Hematopoietic multipotent progenitor cell treated with erythropoietin and hydrocortisone succinate and interleukin-3 and kit ligand, for 15 days (in vitro differentiated cells): ENCODE data around the gene SNX30.

Experiments used
- DNase-seq: peaks from one replicate; pipeline ENCODE4 v3.0.0-alpha.2; 2015; ENCODE audit warnings: low spot score

Gene SNX30

GRCh38 chr9:112885324-112885723, 134.8 kb downstream of the SNX30 start:
- no peak for DNase-seq

GRCh38 chr9:112886351-112886750, 135.8 kb downstream of the SNX30 start:
- DNase-seq: no peak

GRCh38 chr9:112887381-112887780, 136.8 kb downstream of the SNX30 start:
- DNase-seq: no peak

- no peak for DNase-seq
Measured at GRCh38 chr9:112890106-112891081, 139.8 kb downstream of the SNX30 start, which contains the start of gene SLC46A2. Gene SLC46A2 (minus strand): TSS chr9:112890876. CDS start chr9:112890681, 195 bp downstream.

GRCh38 chr9:112891521-112891920, 141.0 kb downstream of the SNX30 start:
- DNase-seq: no peak

- no peak for DNase-seq
Measured at GRCh38 chr9:112892981-112893380, 142.4 kb downstream of the SNX30 start.

GRCh38 chr9:112894041-112894440, 143.5 kb downstream of the SNX30 start:
- no peak for DNase-seq

GRCh38 chr9:112894699-112895098, 144.1 kb downstream of the SNX30 start:
- no peak for DNase-seq

- DNase-seq: no peak
Measured at GRCh38 chr9:112896131-112896530, 145.6 kb downstream of the SNX30 start.

- DNase-seq: no peak
Measured at GRCh38 chr9:112898872-112899311, 148.3 kb downstream of the SNX30 start.

GRCh38 chr9:112900488-112900887, 149.9 kb downstream of the SNX30 start:
- DNase-seq: no peak

GRCh38 chr9:112900901-112901300, 150.3 kb downstream of the SNX30 start:
- DNase-seq: no peak

GRCh38 chr9:112905084-112905483, 154.5 kb downstream of the SNX30 start:
- DNase-seq: no peak

GRCh38 chr9:112911736-112912135, 161.2 kb downstream of the SNX30 start:
- no peak for DNase-seq

GRCh38 chr9:112912636-112913035, 162.1 kb downstream of the SNX30 start:
- DNase-seq: no peak

- no peak for DNase-seq
Measured at GRCh38 chr9:112913326-112913725, 162.8 kb downstream of the SNX30 start.

GRCh38 chr9:112914524-112914923, 164.0 kb downstream of the SNX30 start:
- no peak for DNase-seq

GRCh38 chr9:112917047-112917986, 166.8 kb downstream of the SNX30 start:
- no peak for DNase-seq

GRCh38 chr9:112917987-112918362, 167.4 kb downstream of the SNX30 start:
- no peak for DNase-seq

GRCh38 chr9:112921549-112921948, 171.0 kb downstream of the SNX30 start:
- no peak for DNase-seq
